ENCODE results near the gene SCAMP5.

Gene SCAMP5

GRCh38 chr15:74995182-74995778 is at the start of gene SCAMP5:
SCAMP5 (plus strand) TSS chr15:74995563; CDS start chr15:75011840, 16,277 bp downstream.
- Histone ChIP-seq H3K36me3 (replicated peaks) (no peaks in the 10 kb centered on the region), H3K27me3 (ENCODE audit: low read depth) (no peaks in the 10 kb centered on the region; the same call in none of the 2 replicates), H3K4me1 (peaks cover 5% of the 10 kb centered on the region), H3K9me3 (no peaks in the 10 kb centered on the region; the same call in 1 of the 2 replicates), H3K4me3 (peak within 1 kb of the TSS; percentile 52)
- peak; percentile 98 to 100 for DNase-seq (ENCODE audit: low spot score in 2 of 2)
- in situ Hi-C loops (cut with MboI; ENCODE audit: low sequenced_read_pairs): no loop called here

GRCh38 chr15:74950078-74950908 is 45.1 kb upstream of the SCAMP5 start:
- in situ Hi-C loops (cut with MboI; ENCODE audit: low sequenced_read_pairs): loop anchor here (5.0 kb wide), 2 partner anchors 178 to 308 kb away; no protein-coding TSS in a partner anchor
- H3K36me3 ChIP-seq (replicated peaks): no peaks in the 10 kb centered on the region

GRCh38 chr15:74951006-74951405 is 44.4 kb upstream of the SCAMP5 start:
- no peak overlapping the region for H3K4me3 ChIP-seq
- H3K36me3 ChIP-seq (replicated peaks): no peaks in the 10 kb centered on the region
- H3K4me1 ChIP-seq: peaks cover 12% of the 10 kb centered on the region
- H3K9me3 ChIP-seq: no peaks in the 10 kb centered on the region
- no peaks in the 10 kb centered on the region for H3K27me3 ChIP-seq (ENCODE audit: low read depth)
- in situ Hi-C loops (cut with MboI; ENCODE audit: low sequenced_read_pairs): loop anchor here (5.0 kb wide), 2 partner anchors 179 to 309 kb away; no protein-coding TSS in a partner anchor
- DNase-seq (ENCODE audit: low spot score in 2 of 2): no peak

More at GRCh38 chr15:74950078-74950908, 45.1 kb upstream of the SCAMP5 start:
- no peaks in the 10 kb centered on the region for H3K9me3 ChIP-seq
- H3K4me1 ChIP-seq: peaks cover 5% of the 10 kb centered on the region
- peak; percentile 90 to 94 for DNase-seq (ENCODE audit: low spot score in 2 of 2)
- no peak overlapping the region for H3K4me3 ChIP-seq
- H3K27me3 ChIP-seq (ENCODE audit: low read depth): no peaks in the 10 kb centered on the region

GRCh38 chr15:74954515-74954914 is 40.8 kb upstream of the SCAMP5 start:
- Histone ChIP-seq H3K4me1 (peaks cover 40% of the 10 kb centered on the region), H3K27me3 (ENCODE audit: low read depth) (no peaks in the 10 kb centered on the region), H3K4me3 (no peak overlapping the region), H3K9me3 (no peaks in the 10 kb centered on the region), H3K36me3 (replicated peaks) (no peaks in the 10 kb centered on the region)
- DNase-seq (ENCODE audit: low spot score in 2 of 2): no peak
- in situ Hi-C loops (cut with MboI; ENCODE audit: low sequenced_read_pairs): loop anchor here (5.0 kb wide), 2 partner anchors 182 to 312 kb away; no protein-coding TSS in a partner anchor

- no peaks in the 10 kb centered on the region for H3K9me3 ChIP-seq
- H3K27me3 ChIP-seq (ENCODE audit: low read depth): no peaks in the 10 kb centered on the region
- in situ Hi-C loops (cut with MboI; ENCODE audit: low sequenced_read_pairs): loop anchor here (5.0 kb wide), 1 partner anchor 333 kb away; no protein-coding TSS in a partner anchor
- DNase-seq (ENCODE audit: low spot score in 2 of 2): no peak
- H3K4me1 ChIP-seq: peaks cover 45% of the 10 kb centered on the region
- peak overlapping the region; percentile 28 for H3K4me3 ChIP-seq
- H3K36me3 ChIP-seq (replicated peaks): no peaks in the 10 kb centered on the region
Observed at GRCh38 chr15:74955017-74955416, 40.3 kb upstream of the SCAMP5 start.

GRCh38 chr15:74955796-74956647 is 39.3 kb upstream of the SCAMP5 start:
- peaks cover 47% of the 10 kb centered on the region for H3K4me1 ChIP-seq
- DNase-seq (ENCODE audit: low spot score in 2 of 2): peak in 1 of 2 experiments; percentile 68
- in situ Hi-C loops (cut with MboI; ENCODE audit: low sequenced_read_pairs): loop anchor here (5.0 kb wide), 1 partner anchor 334 kb away; no protein-coding TSS in a partner anchor

GRCh38 chr15:74956648-74957475 is 38.5 kb upstream of the SCAMP5 start, which contains the start of gene RPP25:
RPP25 (minus strand) TSS chr15:74956772; CDS start chr15:74956583, 189 bp downstream.
- DNase-seq (ENCODE audit: low spot score in 2 of 2): peak; percentile 94 to 96
- in situ Hi-C loops (cut with MboI; ENCODE audit: low sequenced_read_pairs): loop anchor here (5.0 kb wide), 1 partner anchor 335 kb away; no protein-coding TSS in a partner anchor
- Histone ChIP-seq H3K36me3 (replicated peaks) (no peaks in the 10 kb centered on the region), H3K27me3 (ENCODE audit: low read depth) (no peaks in the 10 kb centered on the region), H3K9me3 (no peaks in the 10 kb centered on the region), H3K4me1 (peaks cover 47% of the 10 kb centered on the region), H3K4me3 (peak within 1 kb of the TSS; percentile 28)

More at GRCh38 chr15:74955796-74956647, 39.3 kb upstream of the SCAMP5 start:
- H3K4me3 ChIP-seq: peak overlapping the region; percentile 28
- H3K27me3 ChIP-seq (ENCODE audit: low read depth): no peaks in the 10 kb centered on the region
- H3K36me3 ChIP-seq (replicated peaks): no peaks in the 10 kb centered on the region
- H3K9me3 ChIP-seq: no peaks in the 10 kb centered on the region

- no peak for DNase-seq (ENCODE audit: low spot score in 2 of 2)
- in situ Hi-C loops (cut with MboI; ENCODE audit: low sequenced_read_pairs): loop anchor here (5.0 kb wide), 1 partner anchor 335 kb away; no protein-coding TSS in a partner anchor
- Histone ChIP-seq H3K36me3 (replicated peaks) (no peaks in the 10 kb centered on the region), H3K9me3 (no peaks in the 10 kb centered on the region), H3K4me1 (peaks cover 47% of the 10 kb centered on the region), H3K4me3 (peak overlapping the region; percentile 28), H3K27me3 (ENCODE audit: low read depth) (no peaks in the 10 kb centered on the region)
Observed at GRCh38 chr15:74957476-74958035, 37.8 kb upstream of the SCAMP5 start.

GRCh38 chr15:74958320-74958907 is 36.9 kb upstream of the SCAMP5 start:
- H3K4me1 ChIP-seq: peaks cover 47% of the 10 kb centered on the region
- in situ Hi-C loops (cut with MboI; ENCODE audit: low sequenced_read_pairs): loop anchor here (5.0 kb wide), 1 partner anchor 336 kb away; no protein-coding TSS in a partner anchor

GRCh38 chr15:74958908-74959585 is 36.3 kb upstream of the SCAMP5 start:
- H3K27me3 ChIP-seq (ENCODE audit: low read depth): no peaks in the 10 kb centered on the region

More at GRCh38 chr15:74958320-74958907, 36.9 kb upstream of the SCAMP5 start:
- no peaks in the 10 kb centered on the region for H3K27me3 ChIP-seq (ENCODE audit: low read depth)
- DNase-seq (ENCODE audit: low spot score in 2 of 2): peak; percentile 51 to 67
- H3K4me3 ChIP-seq: no peak overlapping the region
- H3K36me3 ChIP-seq (replicated peaks): no peaks in the 10 kb centered on the region
- no peaks in the 10 kb centered on the region for H3K9me3 ChIP-seq

GRCh38 chr15:74959586-74959939 is 35.8 kb upstream of the SCAMP5 start:
- Histone ChIP-seq H3K27me3 (ENCODE audit: low read depth) (no peaks in the 10 kb centered on the region), H3K36me3 (replicated peaks) (no peaks in the 10 kb centered on the region), H3K4me3 (no peak overlapping the region), H3K4me1 (peaks cover 47% of the 10 kb centered on the region), H3K9me3 (no peaks in the 10 kb centered on the region)
- DNase-seq (ENCODE audit: low spot score in 2 of 2): no peak
- in situ Hi-C loops (cut with MboI; ENCODE audit: low sequenced_read_pairs): loop anchor here (5.0 kb wide), 1 partner anchor 337 kb away; no protein-coding TSS in a partner anchor

More at GRCh38 chr15:74958908-74959585, 36.3 kb upstream of the SCAMP5 start:
- Histone ChIP-seq H3K36me3 (replicated peaks) (no peaks in the 10 kb centered on the region), H3K4me3 (peak overlapping the region; percentile 6; the same call in 1 of the 2 replicates), H3K4me1 (peaks cover 47% of the 10 kb centered on the region), H3K9me3 (no peaks in the 10 kb centered on the region)
- in situ Hi-C loops (cut with MboI; ENCODE audit: low sequenced_read_pairs): loop anchor here (5.0 kb wide), 1 partner anchor 337 kb away; no protein-coding TSS in a partner anchor
- peak; percentile 50 to 74 for DNase-seq (ENCODE audit: low spot score in 2 of 2)
